HepG2 (cell line): ENCODE data around the gene PIWIL1. TPM values are rescaled to one million over a fixed set of nuclear protein-coding genes. Genes with fewer than 3 reads are reported as not detected.

Experiments used
- ATAC-seq: fragments of 200-7000 bp; cut with Tn5 transposase; 3 replicates; pipeline ENCODE4 v1.9.1; 2020; ENCODE audit warnings: mild to moderate bottlenecking, moderate library complexity
- BruUV-seq: library from RNA; stranded (reverse); fragments of 400-500 nt; replicated peaks from 2 replicates; lab custom pipeline; 2021; lab: Mats Ljungman, UMichigan
- CTCF ChIA-PET: fragments of 300-600 bp; formaldehyde crosslinking; extraction: SDS; loops from one replicate; lab custom pipeline; 2021; ENCODE audit warnings: low total read pairs, inconsistent platforms, low intra/inter-chr PET ratio; lab: Yijun Ruan, JAX
- POLR2A ChIA-PET: fragments of 350-600 bp; sonication (Branson Sonifier 250); formaldehyde crosslinking; loops from one replicate; lab custom pipeline; 2020; ENCODE audit warnings: antibody characterized with exemption, inconsistent platforms; lab: Yijun Ruan, JAX
- DNase-seq: peaks from one replicate; pipeline ENCODE4 v3.0.0-alpha.2; 2015; ENCODE audit warnings: low spot score
- FAIRE-seq: peaks from 3 replicates; lab custom pipeline; 2011; peaks lifted over from hg19 to GRCh38; lab: Jason Lieb, UNC
- H2AFZ ChIP-seq: one replicate; pipeline ENCODE4 v1.6.1; 2011; ENCODE audit warnings: low read length, inconsistent platforms
- H3K27ac ChIP-seq: fragments of 300-600 bp; 3 replicates; pipeline ENCODE4 v1.8.0; 2011; ENCODE audit warnings: mixed run types, mild to moderate bottlenecking, mixed read lengths, low read length, inconsistent platforms; ENCODE audit not compliant: insufficient read depth; ENCODE audit errors: extremely low read length
- H3K27me3 ChIP-seq, 2 experiments: fragments of 200-600 bp in 1 of 2; 2 replicates in 1 of 2; 3 replicates in 1 of 2; pipeline versions ENCODE4 v1.6.0 to v1.8.0; 2011; ENCODE audit warnings: low read length in 2 of 2, mild to moderate bottlenecking in 2 of 2, moderate library complexity in 2 of 2, inconsistent platforms in 1 of 2; ENCODE audit not compliant: insufficient read depth in 2 of 2, control insufficient read depth in 1 of 2
- H3K36me3 ChIP-seq, 2 experiments: fragments of 200-600 bp in 1 of 2; replicated peaks in 1 of 2; 2 replicates in 1 of 2; 3 replicates in 1 of 2; pipeline versions ENCODE4 v1.5.1 to v1.8.0; 2011; ENCODE audit warnings: low read length in 2 of 2, inconsistent platforms in 1 of 2; ENCODE audit not compliant: insufficient read depth in 2 of 2, control insufficient read depth in 1 of 2
- H3K4me1 ChIP-seq: 2 replicates; pipeline ENCODE4 v1.5.1; 2012; ENCODE audit warnings: low read length, inconsistent platforms; ENCODE audit not compliant: insufficient read depth
- H3K4me2 ChIP-seq: 2 replicates; pipeline ENCODE4 v1.6.0; 2011; ENCODE audit warnings: low read depth, low read length, inconsistent platforms
- H3K4me3 ChIP-seq, 3 experiments: fragments of 200-600 bp in 1 of 3; sonication (generic), shearing (Covaris generic) in 1 of 3; replicated peaks in 1 of 3; 2 replicates each; pipeline ENCODE4 v1.5.1; 2011 to 2016; ENCODE audit warnings: low read length in 3 of 3, inconsistent platforms in 2 of 3, low read depth in 2 of 3, mild to moderate bottlenecking in 2 of 3, control low read depth in 1 of 3, mixed read lengths in 1 of 3; ENCODE audit not compliant: insufficient read depth in 1 of 3
- H3K79me2 ChIP-seq: one replicate; pipeline ENCODE4 v1.6.1; 2011; ENCODE audit warnings: low read length, inconsistent platforms; ENCODE audit not compliant: insufficient read depth
- H3K9ac ChIP-seq: 2 replicates; pipeline ENCODE4 v1.6.0; 2011; ENCODE audit warnings: mild to moderate bottlenecking, low read depth, low read length, inconsistent platforms; ENCODE audit not compliant: insufficient read depth
- H3K9me3 ChIP-seq: 2 replicates; pipeline ENCODE4 v1.5.1; 2012; ENCODE audit warnings: mild to moderate bottlenecking, low read length
- H4K20me1 ChIP-seq: 2 replicates; pipeline ENCODE4 v1.6.0; 2011; ENCODE audit warnings: inconsistent platforms, mild to moderate bottlenecking, low read length, moderate library complexity; ENCODE audit not compliant: insufficient read depth
- CEBPG ChIP-seq: IDR thresholded peaks from 2 replicates; pipeline ENCODE4 v1.6.1; 2016
- NR2F1 ChIP-seq, 2 experiments: fragments of 450-650 bp in 1 of 2; formaldehyde crosslinking in 1 of 2; IDR thresholded peaks; 2 replicates each; pipeline versions ENCODE4 v1.5.0 to v1.6.1; 2016 to 2020; ENCODE audit warnings: mild to moderate bottlenecking in 1 of 2, missing compliant biosample characterization in 1 of 2, missing genetic modification reagents in 1 of 2, moderate library complexity in 1 of 2
- ZNF672 ChIP-seq: sonication (generic); formaldehyde crosslinking; IDR thresholded peaks from 2 replicates; pipeline ENCODE4 v1.8.1; 2022; ENCODE audit warnings: missing genetic modification reagents
- in situ Hi-C: cut with HindIII; loops from 2 replicates; pipeline ENCODE4 v1.10.0; 2017; ENCODE audit warnings: low pct_unique_long_range_greater_than_20kb; ENCODE audit not compliant: extremely low pct_ligation_motif_present
- intact Hi-C: fragments of 100-400 bp; cut with micrococcal nuclease; formaldehyde crosslinking; loops from one replicate; pipeline ENCODE4 v1.10.0; 2022; ENCODE audit not compliant: unreplicated experiment
- polyA plus RNA-seq, 8 experiments: library from polyadenylated mRNA; depleted of rRNA in 3 of 8; stranded (reverse) in 7 of 8; unstranded in 1 of 8; fragments of >200 nt; fragmentation: Illumina TruSeq in 4 of 8; extraction: Trizol in 4 of 8; gene quantifications; 2 replicates each; pipeline versions ENCODE4 v1.2.1 to v1.2.3, GENCODE V29; 2011 to 2016; ENCODE audit warnings: low read depth in 4 of 8, missing spikeins in 1 of 8, mixed read lengths in 1 of 8; ENCODE audit not compliant: insufficient read depth in 1 of 8
- total RNA-seq, 5 experiments: library from RNA; depleted of rRNA; stranded (reverse); fragments of >200 nt; fragmentation: Illumina TruSeq; extraction: Trizol; gene quantifications; 2 replicates each; pipeline ENCODE4 v1.2.3, GENCODE V29; 2016; ENCODE audit warnings: low read depth in 1 of 5
- TF ChIP-seq, protein P1 (sequence below): sonication (generic); formaldehyde crosslinking; IDR thresholded peaks from 2 replicates; pipeline ENCODE4 v1.4.0; 2020; ENCODE audit warnings: missing genetic modification reagents
- TF ChIP-seq, protein P2 (sequence below): IDR thresholded peaks from 2 replicates; pipeline ENCODE4 v1.6.1; 2016; ENCODE audit warnings: control low read depth
- TF ChIP-seq, protein P3 (sequence below): sonication (generic); formaldehyde crosslinking; IDR thresholded peaks from 2 replicates; pipeline ENCODE4 v1.5.0; 2020; ENCODE audit warnings: missing genetic modification reagents

Gene PIWIL1
- total and polyA plus RNA-seq, 2 of the 13 experiments (the other 11 are each of a cell fraction or from before 2014, with no cell fraction given), result not detected

DNA sequence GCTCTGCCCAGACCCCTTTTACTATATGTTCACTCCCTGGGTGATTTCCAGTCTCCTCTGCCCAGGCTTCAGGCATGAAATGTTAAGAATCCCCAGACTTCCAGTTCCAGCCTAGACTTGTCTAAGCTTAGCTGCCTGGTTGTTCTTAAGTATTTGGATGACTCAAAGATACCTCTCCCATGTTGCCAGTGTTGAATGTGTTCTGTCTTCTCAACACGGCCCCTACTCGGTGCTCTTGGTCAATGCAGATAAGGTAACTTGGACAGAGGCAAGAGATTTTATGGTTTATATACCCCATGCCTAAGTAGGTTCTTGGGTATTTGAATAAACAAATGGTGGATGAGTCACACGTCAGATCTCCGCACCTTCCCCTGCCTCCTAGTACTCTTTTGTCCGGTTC lies 13.6 kb downstream of the PIWIL1 start (continued):
- TF ChIP-seq, protein P1, sequence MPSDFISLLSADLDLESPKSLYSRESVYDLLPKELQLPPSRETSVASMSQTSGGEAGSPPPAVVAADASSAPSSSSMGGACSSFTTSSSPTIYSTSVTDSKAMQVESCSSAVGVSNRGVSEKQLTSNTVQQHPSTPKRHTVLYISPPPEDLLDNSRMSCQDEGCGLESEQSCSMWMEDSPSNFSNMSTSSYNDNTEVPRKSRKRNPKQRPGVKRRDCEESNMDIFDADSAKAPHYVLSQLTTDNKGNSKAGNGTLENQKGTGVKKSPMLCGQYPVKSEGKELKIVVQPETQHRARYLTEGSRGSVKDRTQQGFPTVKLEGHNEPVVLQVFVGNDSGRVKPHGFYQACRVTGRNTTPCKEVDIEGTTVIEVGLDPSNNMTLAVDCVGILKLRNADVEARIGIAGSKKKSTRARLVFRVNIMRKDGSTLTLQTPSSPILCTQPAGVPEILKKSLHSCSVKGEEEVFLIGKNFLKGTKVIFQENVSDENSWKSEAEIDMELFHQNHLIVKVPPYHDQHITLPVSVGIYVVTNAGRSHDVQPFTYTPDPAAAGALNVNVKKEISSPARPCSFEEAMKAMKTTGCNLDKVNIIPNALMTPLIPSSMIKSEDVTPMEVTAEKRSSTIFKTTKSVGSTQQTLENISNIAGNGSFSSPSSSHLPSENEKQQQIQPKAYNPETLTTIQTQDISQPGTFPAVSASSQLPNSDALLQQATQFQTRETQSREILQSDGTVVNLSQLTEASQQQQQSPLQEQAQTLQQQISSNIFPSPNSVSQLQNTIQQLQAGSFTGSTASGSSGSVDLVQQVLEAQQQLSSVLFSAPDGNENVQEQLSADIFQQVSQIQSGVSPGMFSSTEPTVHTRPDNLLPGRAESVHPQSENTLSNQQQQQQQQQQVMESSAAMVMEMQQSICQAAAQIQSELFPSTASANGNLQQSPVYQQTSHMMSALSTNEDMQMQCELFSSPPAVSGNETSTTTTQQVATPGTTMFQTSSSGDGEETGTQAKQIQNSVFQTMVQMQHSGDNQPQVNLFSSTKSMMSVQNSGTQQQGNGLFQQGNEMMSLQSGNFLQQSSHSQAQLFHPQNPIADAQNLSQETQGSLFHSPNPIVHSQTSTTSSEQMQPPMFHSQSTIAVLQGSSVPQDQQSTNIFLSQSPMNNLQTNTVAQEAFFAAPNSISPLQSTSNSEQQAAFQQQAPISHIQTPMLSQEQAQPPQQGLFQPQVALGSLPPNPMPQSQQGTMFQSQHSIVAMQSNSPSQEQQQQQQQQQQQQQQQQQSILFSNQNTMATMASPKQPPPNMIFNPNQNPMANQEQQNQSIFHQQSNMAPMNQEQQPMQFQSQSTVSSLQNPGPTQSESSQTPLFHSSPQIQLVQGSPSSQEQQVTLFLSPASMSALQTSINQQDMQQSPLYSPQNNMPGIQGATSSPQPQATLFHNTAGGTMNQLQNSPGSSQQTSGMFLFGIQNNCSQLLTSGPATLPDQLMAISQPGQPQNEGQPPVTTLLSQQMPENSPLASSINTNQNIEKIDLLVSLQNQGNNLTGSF (CRISPR knock-in tag), result no peak
- no peak for TF ChIP-seq ZNF672 (CRISPR knock-in tag)

DNA sequence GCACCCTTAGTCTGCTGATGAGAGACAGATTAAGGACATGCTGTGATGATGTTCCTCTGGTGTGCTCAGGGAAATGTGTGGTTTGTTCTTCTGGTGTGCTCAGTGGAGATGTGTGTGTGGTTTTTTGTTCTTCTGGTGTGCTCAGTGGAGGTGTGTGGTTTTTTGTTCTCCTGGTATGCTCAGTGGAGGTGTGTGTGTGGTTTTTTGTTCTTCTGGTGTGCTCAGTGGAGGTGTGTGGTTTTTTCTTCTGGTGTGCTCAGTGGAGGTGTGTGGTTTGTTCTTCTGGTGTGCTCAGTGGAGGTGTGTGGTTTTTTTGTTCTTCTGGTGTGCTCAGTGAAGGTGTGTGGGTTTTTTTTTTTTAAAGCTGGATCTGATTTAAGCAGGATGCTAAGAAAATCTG lies 15.4 kb downstream of the PIWIL1 start:
- CTCF ChIA-PET, result no interaction called here
- Histone ChIP-seq H3K4me1 (no peaks in the 10 kb centered on the region), H3K27me3 (peaks cover 0 to 41% of the 10 kb centered on the region in 2 experiments; a peak in 3 of 5 replicates), H3K36me3 (no peaks in the 10 kb centered on the region), H3K9ac (no peak overlapping the region), H3K27ac (no peak overlapping the region), H3K4me3 (no peak overlapping the region), H3K9me3 (no peaks in the 10 kb centered on the region), H2AFZ (no peak overlapping the region), H3K79me2 (no peaks in the 10 kb centered on the region), H4K20me1 (no peaks in the 10 kb centered on the region), H3K4me2 (no peak overlapping the region)
- intact Hi-C loops (no loop called here), in situ Hi-C loops (no loop called here)
- POLR2A ChIA-PET, result no interaction called here
- no peak for DNase-seq
- BruUV-seq, result no TSS peak
- FAIRE-seq, result no peak
- no peak for ATAC-seq
- TF ChIP-seq NR2F1 (CRISPR knock-in tag; IDR thresholded peaks at IDR 0.05) (no peak), CEBPG (CRISPR knock-in tag) (no peak)
- TF ChIP-seq, protein P2, sequence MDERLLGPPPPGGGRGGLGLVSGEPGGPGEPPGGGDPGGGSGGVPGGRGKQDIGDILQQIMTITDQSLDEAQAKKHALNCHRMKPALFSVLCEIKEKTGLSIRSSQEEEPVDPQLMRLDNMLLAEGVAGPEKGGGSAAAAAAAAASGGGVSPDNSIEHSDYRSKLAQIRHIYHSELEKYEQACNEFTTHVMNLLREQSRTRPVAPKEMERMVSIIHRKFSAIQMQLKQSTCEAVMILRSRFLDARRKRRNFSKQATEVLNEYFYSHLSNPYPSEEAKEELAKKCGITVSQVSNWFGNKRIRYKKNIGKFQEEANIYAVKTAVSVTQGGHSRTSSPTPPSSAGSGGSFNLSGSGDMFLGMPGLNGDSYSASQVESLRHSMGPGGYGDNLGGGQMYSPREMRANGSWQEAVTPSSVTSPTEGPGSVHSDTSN, result no peak
- TF ChIP-seq, protein P3, sequence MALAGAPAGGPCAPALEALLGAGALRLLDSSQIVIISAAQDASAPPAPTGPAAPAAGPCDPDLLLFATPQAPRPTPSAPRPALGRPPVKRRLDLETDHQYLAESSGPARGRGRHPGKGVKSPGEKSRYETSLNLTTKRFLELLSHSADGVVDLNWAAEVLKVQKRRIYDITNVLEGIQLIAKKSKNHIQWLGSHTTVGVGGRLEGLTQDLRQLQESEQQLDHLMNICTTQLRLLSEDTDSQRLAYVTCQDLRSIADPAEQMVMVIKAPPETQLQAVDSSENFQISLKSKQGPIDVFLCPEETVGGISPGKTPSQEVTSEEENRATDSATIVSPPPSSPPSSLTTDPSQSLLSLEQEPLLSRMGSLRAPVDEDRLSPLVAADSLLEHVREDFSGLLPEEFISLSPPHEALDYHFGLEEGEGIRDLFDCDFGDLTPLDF, result no peak
